ENCODE measurements around the gene ITIH5.

Gene ITIH5

GRCh38 chr10:7596356-7596755 is 70.4 kb downstream of the ITIH5 start:
- TF ChIP-seq, protein P1, sequence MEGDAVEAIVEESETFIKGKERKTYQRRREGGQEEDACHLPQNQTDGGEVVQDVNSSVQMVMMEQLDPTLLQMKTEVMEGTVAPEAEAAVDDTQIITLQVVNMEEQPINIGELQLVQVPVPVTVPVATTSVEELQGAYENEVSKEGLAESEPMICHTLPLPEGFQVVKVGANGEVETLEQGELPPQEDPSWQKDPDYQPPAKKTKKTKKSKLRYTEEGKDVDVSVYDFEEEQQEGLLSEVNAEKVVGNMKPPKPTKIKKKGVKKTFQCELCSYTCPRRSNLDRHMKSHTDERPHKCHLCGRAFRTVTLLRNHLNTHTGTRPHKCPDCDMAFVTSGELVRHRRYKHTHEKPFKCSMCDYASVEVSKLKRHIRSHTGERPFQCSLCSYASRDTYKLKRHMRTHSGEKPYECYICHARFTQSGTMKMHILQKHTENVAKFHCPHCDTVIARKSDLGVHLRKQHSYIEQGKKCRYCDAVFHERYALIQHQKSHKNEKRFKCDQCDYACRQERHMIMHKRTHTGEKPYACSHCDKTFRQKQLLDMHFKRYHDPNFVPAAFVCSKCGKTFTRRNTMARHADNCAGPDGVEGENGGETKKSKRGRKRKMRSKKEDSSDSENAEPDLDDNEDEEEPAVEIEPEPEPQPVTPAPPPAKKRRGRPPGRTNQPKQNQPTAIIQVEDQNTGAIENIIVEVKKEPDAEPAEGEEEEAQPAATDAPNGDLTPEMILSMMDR (IDR thresholded peaks at IDR 0.05; ENCODE audit: insufficient read depth, low read depth, low read length, missing control alignments) = no peak
- H3K4me3 ChIP-seq (ENCODE audit: low read depth, low read length) = no peak overlapping the region
- DNase-seq (ENCODE audit: low read depth) = no peak

DNA sequence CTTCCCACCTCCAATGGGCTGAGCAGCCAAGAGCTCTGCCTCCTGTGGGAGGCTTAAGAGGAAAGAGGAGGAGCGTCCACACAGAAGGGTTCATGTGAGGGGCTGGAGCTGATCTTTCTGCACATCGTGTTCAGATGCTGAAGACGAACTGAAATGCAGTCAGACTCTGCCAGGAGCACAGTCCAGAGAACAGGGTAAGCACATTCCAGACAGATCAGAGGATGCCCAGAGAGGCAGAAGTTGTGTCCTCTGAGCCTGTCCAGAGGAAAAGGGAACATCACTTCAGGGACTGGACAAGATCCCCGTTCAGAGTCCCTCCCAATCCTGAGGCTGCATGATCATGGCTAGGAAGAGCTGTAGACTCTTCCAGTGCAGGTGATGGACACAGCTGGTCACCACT is 72.9 kb downstream of the ITIH5 start:
- TF ChIP-seq, protein P1 (IDR thresholded peaks at IDR 0.05; ENCODE audit: insufficient read depth, low read depth, low read length, missing control alignments) = no peak
- no peak overlapping the region for H3K4me3 ChIP-seq (ENCODE audit: low read depth, low read length)
- no peak for DNase-seq (ENCODE audit: low read depth)

DNA sequence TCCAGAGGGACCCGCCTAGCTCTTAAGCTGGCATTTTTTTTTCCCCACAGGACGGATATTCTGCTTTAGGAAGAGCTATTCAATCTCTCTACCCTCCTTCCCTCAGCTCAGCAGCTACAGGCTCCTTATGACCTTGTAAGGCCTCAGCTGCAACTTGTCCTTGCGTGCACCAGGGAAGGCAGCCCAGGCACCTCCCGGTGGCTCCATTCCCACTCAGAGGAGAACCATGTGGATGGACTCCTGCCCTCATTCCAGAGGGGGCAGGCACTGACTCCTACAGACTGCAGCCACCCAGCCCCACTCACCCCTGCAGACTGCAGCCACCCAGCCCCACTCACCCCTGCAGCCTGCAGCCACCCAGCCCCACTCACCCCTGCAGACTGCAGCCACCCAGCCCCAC is 73.7 kb downstream of the ITIH5 start:
- TF ChIP-seq, protein P1 (IDR thresholded peaks at IDR 0.05; ENCODE audit: insufficient read depth, low read depth, low read length, missing control alignments) = no peak
- H3K4me3 ChIP-seq (ENCODE audit: low read depth, low read length) = no peak overlapping the region
- no peak for DNase-seq (ENCODE audit: low read depth)

DNA sequence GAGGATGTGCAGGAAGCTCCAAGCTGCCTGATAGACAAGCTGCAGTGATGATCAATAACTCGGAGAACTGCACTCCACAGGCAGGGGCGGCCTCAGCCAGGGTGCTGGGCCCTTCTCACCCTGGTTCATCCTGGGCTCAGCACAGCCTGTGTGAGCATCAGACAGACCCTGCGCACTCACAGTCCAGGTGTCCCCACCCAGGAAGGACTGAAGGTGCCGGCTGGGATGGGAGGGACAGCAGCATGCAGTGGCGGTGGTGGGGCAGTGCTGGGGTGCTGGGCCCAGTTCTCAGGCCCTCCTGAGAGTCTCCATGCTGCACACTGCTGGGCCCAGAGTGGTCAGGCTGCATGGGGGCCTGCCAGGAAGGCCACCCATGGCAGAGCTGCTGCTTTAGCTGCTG is 74.1 kb downstream of the ITIH5 start:
- no peak overlapping the region for H3K4me3 ChIP-seq (ENCODE audit: low read depth, low read length)
- TF ChIP-seq, protein P1 (IDR thresholded peaks at IDR 0.05; ENCODE audit: insufficient read depth, low read depth, low read length, missing control alignments) = no peak
- DNase-seq (ENCODE audit: low read depth) = no peak

GRCh38 chr10:7590271-7590670 is 76.5 kb downstream of the ITIH5 start:
- TF ChIP-seq, protein P1 (IDR thresholded peaks at IDR 0.05; ENCODE audit: insufficient read depth, low read depth, low read length, missing control alignments) = no peak
- no peak for DNase-seq (ENCODE audit: low read depth)
- no peak overlapping the region for H3K4me3 ChIP-seq (ENCODE audit: low read depth, low read length)

DNA sequence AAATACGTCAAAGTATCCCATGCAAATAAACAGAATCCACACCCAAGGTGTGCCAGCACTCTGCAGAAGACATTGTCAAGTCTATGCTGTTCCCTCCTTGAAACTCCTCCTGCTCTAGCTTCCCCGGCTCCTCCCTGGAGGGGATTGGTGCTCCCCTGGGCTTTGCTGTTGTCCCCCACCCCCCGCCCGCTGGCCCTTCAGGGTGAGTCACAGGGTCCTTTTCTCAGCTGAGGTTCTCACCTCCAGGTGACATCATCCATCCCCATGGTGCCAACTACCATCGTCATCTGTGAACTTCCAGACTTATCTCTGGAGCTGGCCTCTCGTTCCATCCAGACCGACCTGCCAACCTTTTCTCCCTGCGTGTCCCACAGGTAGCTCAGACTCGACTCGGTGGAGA is 77.0 kb downstream of the ITIH5 start:
- no peak overlapping the region for H3K4me3 ChIP-seq (ENCODE audit: low read depth, low read length)
- no peak for DNase-seq (ENCODE audit: low read depth)
- TF ChIP-seq, protein P1 (IDR thresholded peaks at IDR 0.05; ENCODE audit: insufficient read depth, low read depth, low read length, missing control alignments) = no peak

GRCh38 chr10:7587865-7588188 is 78.9 kb downstream of the ITIH5 start:
- TF ChIP-seq, protein P1 (IDR thresholded peaks at IDR 0.05; ENCODE audit: insufficient read depth, low read depth, low read length, missing control alignments) = no peak
- no peak for DNase-seq (ENCODE audit: low read depth)
- H3K4me3 ChIP-seq (ENCODE audit: low read depth, low read length) = no peak overlapping the region
